Measurements from ENCODE around the gene TRANK1.
"Not testable (repeated sequence)": the region's sequence is repeated elsewhere in the genome, so short reads cannot be mapped to it uniquely, and the experiment has no call there.

The TRANK1 gene

DNA sequence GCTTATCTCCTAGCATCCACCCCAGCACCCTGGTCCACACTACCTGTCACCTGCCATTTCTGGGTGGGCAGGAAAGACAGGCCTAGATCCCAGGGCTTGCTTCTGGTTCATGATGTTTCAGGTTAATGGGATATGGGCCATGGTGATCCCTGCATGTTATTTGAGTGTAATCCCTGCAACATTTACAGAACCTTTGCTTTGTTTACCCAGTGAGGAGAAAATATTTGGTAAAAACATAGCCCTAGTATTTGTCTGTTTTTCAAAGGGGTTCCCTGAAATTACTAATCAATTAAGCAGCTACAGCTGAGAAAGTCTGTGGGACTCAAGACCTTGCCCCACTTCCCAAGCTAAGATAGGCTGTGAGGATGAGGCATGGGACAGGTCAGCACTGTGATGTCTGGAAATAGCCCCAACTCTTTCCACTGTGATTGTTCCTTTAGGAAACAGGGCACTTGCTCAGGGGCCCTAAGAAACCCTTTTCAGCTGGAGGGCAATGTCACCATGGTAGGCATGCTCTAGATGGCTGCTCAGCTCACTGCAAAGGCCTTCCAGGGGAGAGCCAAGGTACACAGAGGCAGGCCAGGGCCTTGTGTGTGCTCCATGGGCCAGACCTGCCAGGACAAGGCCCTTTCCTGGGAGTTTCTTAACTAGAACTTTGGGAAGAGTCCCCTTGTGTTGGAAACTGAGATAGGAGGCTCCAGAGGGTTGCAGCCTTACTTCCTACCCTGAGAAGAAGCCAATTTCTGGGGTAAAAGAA lies 11.1 kb downstream of the TRANK1 start:
- Histone ChIP-seq H3K4me3 (ENCODE audit: extremely low read depth, insufficient read depth, low read length, poor library complexity, severe bottlenecking) (no peak overlapping the region), H3K27ac (ENCODE audit: low read depth, low read length, severe bottlenecking) (peak overlapping the region; percentile 96), H3K36me3 (ENCODE audit: control insufficient read depth, insufficient read depth, low read length) (no peaks in the 10 kb centered on the region), H3K9me3 (ENCODE audit: control insufficient read depth, low read length) (peaks cover 5% of the 10 kb centered on the region), H3K4me1 (ENCODE audit: control insufficient read depth, insufficient read depth, low read length, poor library complexity, severe bottlenecking) (peaks cover 14% of the 10 kb centered on the region)

DNA sequence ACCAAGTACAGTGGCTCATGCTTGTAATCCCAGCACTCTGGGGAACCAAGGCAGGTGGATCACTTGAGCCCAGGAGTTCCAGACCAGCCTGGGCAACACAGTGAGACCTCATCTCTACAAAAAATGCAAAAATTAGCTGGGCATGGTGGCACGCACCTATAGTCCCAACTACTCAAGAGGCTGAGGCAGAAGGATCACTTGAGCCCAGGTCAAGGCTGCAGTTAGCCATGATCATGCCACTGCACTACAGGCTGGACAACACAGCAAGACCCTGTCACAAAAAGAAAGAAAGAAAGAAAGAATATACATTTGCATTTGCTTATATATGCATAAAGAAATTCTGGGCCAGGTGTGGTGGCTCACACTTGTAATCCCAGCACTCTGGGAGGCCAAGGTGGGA lies 13.4 kb downstream of the TRANK1 start:
- peaks cover 14% of the 10 kb centered on the region for H3K4me1 ChIP-seq (ENCODE audit: control insufficient read depth, insufficient read depth, low read length, poor library complexity, severe bottlenecking)
- 80 to 100% methylated on average over 1 of the region's 1 CpG for WGBS, 2 experiments (ENCODE audit: insufficient coverage in 2 of 2)
- H3K4me3 ChIP-seq (ENCODE audit: extremely low read depth, insufficient read depth, low read length, poor library complexity, severe bottlenecking); H3K27ac ChIP-seq (ENCODE audit: low read depth, low read length, severe bottlenecking); H3K9me3 ChIP-seq (ENCODE audit: control insufficient read depth, low read length); H3K36me3 ChIP-seq (ENCODE audit: control insufficient read depth, insufficient read depth, low read length): not testable (repeated sequence)

DNA sequence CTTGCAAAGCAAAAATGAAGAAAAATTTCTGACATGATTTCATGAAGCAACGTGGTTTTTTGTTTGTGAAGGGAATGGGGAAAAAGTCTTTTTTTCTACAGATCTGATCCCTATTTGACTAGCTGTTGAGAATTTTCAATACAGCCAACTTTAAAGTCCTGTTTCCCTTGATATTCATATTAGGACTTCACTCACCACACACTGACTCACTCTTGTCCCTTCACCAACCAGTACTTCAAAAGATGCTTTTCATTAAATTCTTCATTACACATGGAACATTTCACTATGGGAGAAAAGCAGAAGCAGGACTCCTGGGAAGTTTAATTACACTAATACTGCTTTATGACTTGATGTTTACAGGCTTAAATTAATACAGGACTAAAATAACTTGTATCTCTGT lies 16.6 kb downstream of the TRANK1 start:
- H3K36me3 ChIP-seq (ENCODE audit: control insufficient read depth, insufficient read depth, low read length), result no peaks in the 10 kb centered on the region
- H3K9me3 ChIP-seq (ENCODE audit: control insufficient read depth, low read length), result peaks cover 2% of the 10 kb centered on the region
- peaks cover 11% of the 10 kb centered on the region for H3K4me1 ChIP-seq (ENCODE audit: control insufficient read depth, insufficient read depth, low read length, poor library complexity, severe bottlenecking)
- no CpG with 5 or more reads among the region's 1 CpG for WGBS, 2 experiments (ENCODE audit: insufficient coverage in 2 of 2)
- no peak overlapping the region for H3K4me3 ChIP-seq (ENCODE audit: extremely low read depth, insufficient read depth, low read length, poor library complexity, severe bottlenecking)
- no peak overlapping the region for H3K27ac ChIP-seq (ENCODE audit: low read depth, low read length, severe bottlenecking)

DNA sequence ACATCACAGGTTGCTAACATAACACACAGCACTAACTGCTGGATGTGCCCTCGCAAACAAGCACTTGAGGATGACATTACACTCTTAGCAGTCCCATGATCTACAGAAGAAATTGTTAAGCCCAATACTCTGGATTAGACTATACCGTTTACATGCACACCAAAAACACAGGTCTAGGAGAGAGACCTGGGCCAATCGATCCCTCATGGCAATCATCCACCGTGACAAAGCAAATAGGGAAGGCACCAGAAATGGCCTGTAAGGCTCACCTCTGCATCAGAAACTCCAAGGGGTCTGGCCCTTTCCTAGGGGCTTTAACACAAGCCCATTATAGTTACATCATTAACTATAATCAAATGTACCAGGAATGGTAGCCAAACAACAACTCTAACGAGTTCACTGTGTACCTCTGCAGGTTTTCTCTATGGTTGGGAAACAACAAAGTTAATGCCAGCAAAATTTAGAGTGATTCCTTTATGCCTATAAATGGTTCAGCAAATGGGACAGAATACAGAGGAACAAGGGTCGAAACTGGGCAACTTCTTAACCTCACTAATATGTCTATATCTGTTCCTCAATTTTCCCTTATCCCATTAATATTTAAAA lies 18.5 kb downstream of the TRANK1 start:
- Histone ChIP-seq H3K36me3 (ENCODE audit: control insufficient read depth, insufficient read depth, low read length) (no peaks in the 10 kb centered on the region), H3K4me3 (ENCODE audit: extremely low read depth, insufficient read depth, low read length, poor library complexity, severe bottlenecking) (no peak overlapping the region), H3K4me1 (ENCODE audit: control insufficient read depth, insufficient read depth, low read length, poor library complexity, severe bottlenecking) (peaks cover 5% of the 10 kb centered on the region), H3K27ac (ENCODE audit: low read depth, low read length, severe bottlenecking) (no peak overlapping the region), H3K9me3 (ENCODE audit: control insufficient read depth, low read length) (peaks cover 5% of the 10 kb centered on the region)
- 83 to 95% methylated on average over 2 to 5 of the region's 6 CpGs for WGBS, 2 experiments (ENCODE audit: insufficient coverage in 2 of 2)

DNA sequence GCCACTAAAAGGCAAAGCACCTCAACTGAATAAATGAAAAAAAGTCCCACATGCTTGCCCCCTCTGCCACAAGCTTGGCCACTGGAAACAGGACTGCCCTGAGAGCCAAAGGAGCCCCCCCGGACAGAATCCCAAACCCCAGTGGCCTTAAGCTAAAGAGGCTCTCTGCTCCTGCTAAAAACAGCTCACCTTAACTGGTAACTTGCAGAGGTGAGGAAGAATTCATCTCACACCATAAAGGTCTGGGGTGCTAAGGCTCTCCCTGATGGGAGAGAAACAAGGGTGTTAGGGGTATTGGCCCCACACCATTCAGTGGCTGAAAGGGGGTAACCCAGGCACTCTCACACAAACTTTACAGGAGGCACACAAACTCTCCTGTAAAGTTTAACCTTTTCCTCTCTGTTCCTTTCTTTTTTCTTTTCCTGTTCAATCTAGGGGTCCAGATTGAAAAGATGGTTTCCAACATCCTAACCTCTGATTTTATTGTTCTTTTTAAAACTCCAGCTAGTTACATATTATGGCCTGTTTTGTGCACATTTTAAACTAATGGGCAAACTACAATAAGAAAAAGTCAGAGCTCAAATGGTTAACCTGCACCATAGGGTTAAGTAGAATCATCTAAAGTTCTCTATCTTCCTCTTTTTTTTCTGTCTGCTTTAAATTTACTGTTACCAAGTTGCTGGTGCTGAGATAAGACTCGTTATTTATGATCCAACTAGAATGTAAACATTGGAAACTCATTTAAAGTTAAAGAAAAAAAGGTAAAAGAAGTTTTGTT lies 19.9 kb downstream of the TRANK1 start:
- Histone ChIP-seq H3K27ac (ENCODE audit: low read depth, low read length, severe bottlenecking) (no peak overlapping the region), H3K36me3 (ENCODE audit: control insufficient read depth, insufficient read depth, low read length) (no peaks in the 10 kb centered on the region), H3K4me1 (ENCODE audit: control insufficient read depth, insufficient read depth, low read length, poor library complexity, severe bottlenecking) (peaks cover 5% of the 10 kb centered on the region), H3K9me3 (ENCODE audit: control insufficient read depth, low read length) (peaks cover 16% of the 10 kb centered on the region), H3K4me3 (ENCODE audit: extremely low read depth, insufficient read depth, low read length, poor library complexity, severe bottlenecking) (no peak overlapping the region)
- WGBS, 2 experiments (ENCODE audit: insufficient coverage in 2 of 2), result 33% methylated on average over 1 of the region's 2 CpGs; no CpG with 5 or more reads in 1 of the 2 experiments

DNA sequence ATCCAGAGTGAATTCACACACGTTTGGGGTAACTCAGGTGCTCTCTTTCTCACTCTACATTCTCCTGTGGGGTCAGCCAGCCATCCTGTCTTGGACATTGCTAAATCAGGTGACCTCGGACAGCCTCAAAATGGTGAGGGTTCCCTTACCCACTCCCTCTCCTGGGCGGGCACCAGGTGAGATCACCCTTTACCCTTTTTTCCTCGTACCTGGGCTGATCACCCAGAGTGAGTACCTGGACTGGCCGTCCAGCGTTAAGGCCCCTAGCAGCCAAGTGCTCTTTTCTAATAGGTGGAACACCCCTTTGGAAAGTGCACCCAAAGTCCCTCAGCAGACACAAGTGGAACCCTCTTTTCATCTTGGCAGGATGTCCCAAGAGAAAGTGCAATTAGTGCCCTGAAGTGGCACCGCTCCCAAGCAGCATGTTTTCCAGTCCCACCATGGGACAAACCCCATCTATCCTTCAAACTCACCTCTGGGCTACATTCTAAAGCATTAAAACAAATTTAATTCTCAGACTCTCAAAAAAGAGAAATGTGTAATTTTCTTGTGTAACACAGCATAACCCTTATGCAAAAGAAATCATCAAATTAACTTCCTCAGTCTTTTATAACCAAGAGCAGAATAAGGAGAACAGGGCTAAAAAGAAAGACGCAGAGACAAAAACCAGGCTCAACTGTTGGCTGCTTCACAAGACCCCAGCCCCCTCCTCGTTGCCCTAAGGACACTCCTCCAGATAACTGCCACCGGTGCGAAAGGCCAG lies 20.7 kb downstream of the TRANK1 start:
- peaks cover 16% of the 10 kb centered on the region for H3K9me3 ChIP-seq (ENCODE audit: control insufficient read depth, low read length)
- no peak overlapping the region for H3K27ac ChIP-seq (ENCODE audit: low read depth, low read length, severe bottlenecking)
- H3K4me3 ChIP-seq (ENCODE audit: extremely low read depth, insufficient read depth, low read length, poor library complexity, severe bottlenecking), result no peak overlapping the region
- H3K4me1 ChIP-seq (ENCODE audit: control insufficient read depth, insufficient read depth, low read length, poor library complexity, severe bottlenecking), result peaks cover 5% of the 10 kb centered on the region
- 72 to 75% methylated on average over 7 to 10 of the region's 11 CpGs for WGBS, 2 experiments (ENCODE audit: insufficient coverage in 2 of 2)
- no peaks in the 10 kb centered on the region for H3K36me3 ChIP-seq (ENCODE audit: control insufficient read depth, insufficient read depth, low read length)

DNA sequence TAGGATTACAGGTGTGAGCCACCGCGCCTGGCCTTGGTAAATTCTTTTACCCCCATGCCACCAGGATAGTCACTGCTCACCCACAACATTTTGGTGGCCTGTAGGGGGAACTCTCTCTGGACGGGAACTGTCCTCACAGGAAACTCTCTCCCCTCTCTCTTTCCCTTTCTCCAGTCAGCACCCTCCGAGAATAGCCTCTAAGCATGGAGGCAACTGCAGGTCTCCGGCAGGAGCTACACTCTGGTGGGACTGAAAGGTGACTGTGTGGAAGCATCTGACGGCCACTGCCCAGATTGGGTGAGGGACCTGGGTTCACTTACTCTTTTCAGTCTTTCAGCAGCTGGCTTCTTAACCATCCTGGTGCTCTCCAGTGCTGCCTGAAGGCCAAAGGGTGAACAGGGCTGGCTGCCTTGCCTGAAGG lies 21.3 kb downstream of the TRANK1 start:
- H3K36me3 ChIP-seq (ENCODE audit: control insufficient read depth, insufficient read depth, low read length), result no peaks in the 10 kb centered on the region
- no peak overlapping the region for H3K4me3 ChIP-seq (ENCODE audit: extremely low read depth, insufficient read depth, low read length, poor library complexity, severe bottlenecking)
- 90 to 92% methylated on average over 2 to 4 of the region's 6 CpGs for WGBS, 2 experiments (ENCODE audit: insufficient coverage in 2 of 2)
- peaks cover 5% of the 10 kb centered on the region for H3K4me1 ChIP-seq (ENCODE audit: control insufficient read depth, insufficient read depth, low read length, poor library complexity, severe bottlenecking)
- no peak overlapping the region for H3K27ac ChIP-seq (ENCODE audit: low read depth, low read length, severe bottlenecking)
- peaks cover 16% of the 10 kb centered on the region for H3K9me3 ChIP-seq (ENCODE audit: control insufficient read depth, low read length)

DNA sequence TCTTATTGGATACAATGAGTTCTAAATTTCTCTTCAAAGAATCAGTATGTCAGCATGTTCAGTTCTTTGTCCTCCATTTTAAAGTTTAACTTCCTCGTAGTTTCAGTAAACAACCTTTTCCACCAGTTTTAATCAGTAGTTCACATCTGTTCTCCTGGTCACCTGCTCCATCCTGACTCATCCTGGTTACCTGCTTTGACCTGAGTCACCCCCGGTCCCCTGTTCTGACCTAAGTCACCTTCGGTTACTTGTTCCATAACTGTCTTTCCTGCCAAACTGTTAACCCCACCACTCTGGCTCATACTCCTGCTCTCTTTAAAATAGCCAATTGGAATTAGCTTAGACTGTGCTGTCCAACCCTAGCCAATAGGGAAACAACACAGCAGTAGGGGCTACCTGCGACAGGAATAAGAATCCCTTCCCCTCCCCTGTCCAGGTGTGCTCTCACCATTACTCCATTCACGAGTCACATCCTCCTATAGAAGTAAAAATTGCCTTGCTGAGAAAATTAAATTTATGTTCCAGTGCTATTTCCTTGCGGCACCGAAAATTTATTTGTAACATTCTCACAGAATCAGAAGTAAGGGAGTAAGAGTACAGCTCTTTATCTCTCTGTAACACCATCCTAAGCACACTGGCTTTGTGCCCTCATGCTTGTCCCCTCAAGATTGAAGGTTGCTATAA lies 23.8 kb downstream of the TRANK1 start:
- H3K4me1 ChIP-seq (ENCODE audit: control insufficient read depth, insufficient read depth, low read length, poor library complexity, severe bottlenecking), result peaks cover 5% of the 10 kb centered on the region
- no peaks in the 10 kb centered on the region for H3K36me3 ChIP-seq (ENCODE audit: control insufficient read depth, insufficient read depth, low read length)
- peaks cover 16% of the 10 kb centered on the region for H3K9me3 ChIP-seq (ENCODE audit: control insufficient read depth, low read length)
- 62 to 80% methylated on average over 3 to 5 of the region's 7 CpGs for WGBS, 2 experiments (ENCODE audit: insufficient coverage in 2 of 2)
- H3K4me3 ChIP-seq (ENCODE audit: extremely low read depth, insufficient read depth, low read length, poor library complexity, severe bottlenecking), result no peak overlapping the region
- H3K27ac ChIP-seq (ENCODE audit: low read depth, low read length, severe bottlenecking), result no peak overlapping the region

DNA sequence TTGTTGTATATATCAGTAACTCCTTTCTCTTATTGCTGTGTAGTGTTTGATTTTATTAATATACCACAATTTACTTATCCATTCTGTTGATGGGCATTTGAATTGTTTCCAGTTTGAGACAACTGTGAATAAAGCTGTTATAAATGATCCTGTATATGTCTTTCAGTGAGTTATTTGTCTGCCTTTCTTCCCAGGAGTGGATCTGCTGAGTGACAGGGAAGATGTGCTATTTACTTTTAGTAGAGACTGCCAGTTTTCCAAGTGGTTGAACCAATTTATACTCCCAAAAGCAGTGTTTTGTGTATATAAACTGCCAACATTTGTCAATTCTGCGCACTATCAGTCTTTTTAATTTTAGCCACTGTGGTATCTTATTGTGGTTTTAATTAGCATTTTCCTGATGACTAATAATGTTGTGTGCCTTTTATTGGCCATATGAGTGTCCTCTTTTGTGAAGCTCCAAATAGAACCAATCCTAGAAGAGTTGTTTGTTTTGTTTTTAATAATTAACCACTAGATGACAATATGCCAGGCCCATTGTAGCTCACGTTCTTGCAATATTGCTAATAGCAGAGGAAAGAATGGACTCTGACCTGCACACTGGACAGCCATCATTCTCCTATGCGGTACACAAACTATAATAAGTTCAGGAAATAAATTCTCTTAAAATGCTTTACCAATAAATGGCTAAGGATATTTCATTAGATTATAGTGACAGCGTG lies 25.3 kb downstream of the TRANK1 start:
- H3K9me3 ChIP-seq (ENCODE audit: control insufficient read depth, low read length), result peaks cover 16% of the 10 kb centered on the region
- no peak overlapping the region for H3K27ac ChIP-seq (ENCODE audit: low read depth, low read length, severe bottlenecking)
- no peak overlapping the region for H3K4me3 ChIP-seq (ENCODE audit: extremely low read depth, insufficient read depth, low read length, poor library complexity, severe bottlenecking)
- no peaks in the 10 kb centered on the region for H3K36me3 ChIP-seq (ENCODE audit: control insufficient read depth, insufficient read depth, low read length)
- 80 to 88% methylated on average over 1 of the region's 4 CpGs for WGBS, 2 experiments (ENCODE audit: insufficient coverage in 2 of 2)
- peaks cover 5% of the 10 kb centered on the region for H3K4me1 ChIP-seq (ENCODE audit: control insufficient read depth, insufficient read depth, low read length, poor library complexity, severe bottlenecking)

All from mesodermal cell (in vitro differentiated cells).